ENCODE measurements around the gene TPCN2.

Gene TPCN2

GRCh38 chr11:69183613-69184012 lies 134.9 kb downstream of the TPCN2 start:
- no peak for TF ChIP-seq CTCF (IDR thresholded peaks at IDR 0.05; ENCODE audit: low read depth, low read length, missing control alignments)
- no peak overlapping the region for H3K4me3 ChIP-seq (replicated peaks; ENCODE audit: low read depth, low read length)
- DNase-seq (ENCODE audit: extremely low read depth, low read depth) = no peak
